GM18499 (cell line): Measurements from ENCODE around the gene MUC21.
"Not testable (repeated sequence)": the region's sequence is repeated elsewhere in the genome, so short reads cannot be mapped to it uniquely, and the experiment has no call there.

Experiments
- ATAC-seq: cut with Tn5 transposase; IDR thresholded peaks from one replicate; pipeline ENCODE4 v1.9.1; 2021; ENCODE audit warnings: moderate number of reproducible peaks; ENCODE audit not compliant: insufficient read depth, unreplicated experiment

The MUC21 gene

DNA sequence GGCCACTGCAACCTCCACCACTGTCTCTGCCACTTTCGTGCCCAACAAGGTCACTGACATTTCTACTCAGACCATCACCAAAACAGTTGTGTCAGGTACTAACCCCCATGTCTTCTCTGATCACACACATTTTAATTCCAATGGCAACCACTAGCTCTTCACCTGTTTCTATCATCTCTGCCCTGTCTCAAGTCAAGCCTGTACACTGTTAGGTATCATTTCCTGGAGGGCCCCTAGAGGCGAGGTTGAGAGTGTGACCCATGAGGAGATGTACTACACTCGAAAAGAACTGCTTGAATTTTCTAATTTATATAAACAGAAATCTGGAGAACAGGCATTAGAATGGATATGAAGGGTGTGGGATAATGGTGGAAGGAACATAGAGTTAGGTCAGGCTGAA lies 17.4 kb upstream of the MUC21 start:
- ATAC-seq: no peak

DNA sequence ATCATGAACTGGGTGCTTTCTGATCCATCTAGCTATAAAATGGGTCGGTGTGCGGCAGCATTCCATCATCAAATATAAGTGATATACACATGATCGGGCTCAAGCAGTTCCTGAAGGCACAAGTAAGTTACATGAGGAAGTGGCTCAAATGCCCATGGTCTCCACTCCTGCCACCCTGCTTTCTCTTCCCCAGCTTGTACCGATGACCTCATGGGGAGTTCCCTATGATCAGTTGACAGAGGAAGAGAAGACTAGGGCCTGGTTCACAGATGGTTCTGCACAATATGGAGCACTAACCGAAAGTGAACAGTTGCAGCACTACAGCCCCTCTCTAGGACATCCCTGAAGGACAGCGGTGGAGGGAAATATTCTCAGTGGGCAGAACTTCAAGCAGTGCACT lies 14.3 kb upstream of the MUC21 start:
- ATAC-seq: not testable (repeated sequence)

DNA sequence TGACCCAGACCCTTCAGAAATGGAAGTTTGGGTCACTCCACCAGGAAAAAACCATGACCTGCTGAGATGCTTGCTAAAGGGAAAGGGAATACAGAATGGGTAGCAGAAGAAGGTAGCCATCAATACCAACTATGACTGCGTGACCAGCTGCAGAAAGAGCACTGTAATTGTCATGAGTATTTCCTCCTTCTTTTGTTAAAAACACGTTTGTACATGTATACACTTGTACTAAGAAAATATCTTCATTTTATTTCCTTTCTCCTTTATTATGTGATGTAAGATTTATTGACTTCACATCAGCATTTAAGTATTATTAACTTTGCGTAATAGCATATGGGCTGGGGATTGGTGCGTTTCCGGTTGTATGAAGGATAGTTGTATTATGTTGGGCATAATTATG lies 12.6 kb upstream of the MUC21 start:
- ATAC-seq: no peak

DNA sequence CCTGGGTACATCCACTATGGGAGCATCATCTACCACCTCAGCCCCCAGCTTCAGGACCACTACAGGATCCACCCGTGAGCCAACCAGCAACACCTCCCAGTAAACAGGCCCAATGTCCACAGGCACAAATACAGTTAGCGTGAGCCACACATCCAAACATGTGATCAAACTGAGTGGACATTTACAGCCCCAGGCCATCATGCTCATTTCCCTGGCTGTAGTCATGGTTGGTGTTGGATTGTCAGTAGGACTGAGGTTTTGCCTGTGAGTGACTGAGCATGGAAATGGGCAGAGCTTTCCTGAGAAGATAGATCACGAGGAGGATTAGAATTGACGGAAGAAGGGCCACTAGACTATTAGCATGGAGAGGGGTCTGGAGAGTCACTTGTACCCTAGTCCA lies 10.7 kb upstream of the MUC21 start:
- ATAC-seq: no peak

DNA sequence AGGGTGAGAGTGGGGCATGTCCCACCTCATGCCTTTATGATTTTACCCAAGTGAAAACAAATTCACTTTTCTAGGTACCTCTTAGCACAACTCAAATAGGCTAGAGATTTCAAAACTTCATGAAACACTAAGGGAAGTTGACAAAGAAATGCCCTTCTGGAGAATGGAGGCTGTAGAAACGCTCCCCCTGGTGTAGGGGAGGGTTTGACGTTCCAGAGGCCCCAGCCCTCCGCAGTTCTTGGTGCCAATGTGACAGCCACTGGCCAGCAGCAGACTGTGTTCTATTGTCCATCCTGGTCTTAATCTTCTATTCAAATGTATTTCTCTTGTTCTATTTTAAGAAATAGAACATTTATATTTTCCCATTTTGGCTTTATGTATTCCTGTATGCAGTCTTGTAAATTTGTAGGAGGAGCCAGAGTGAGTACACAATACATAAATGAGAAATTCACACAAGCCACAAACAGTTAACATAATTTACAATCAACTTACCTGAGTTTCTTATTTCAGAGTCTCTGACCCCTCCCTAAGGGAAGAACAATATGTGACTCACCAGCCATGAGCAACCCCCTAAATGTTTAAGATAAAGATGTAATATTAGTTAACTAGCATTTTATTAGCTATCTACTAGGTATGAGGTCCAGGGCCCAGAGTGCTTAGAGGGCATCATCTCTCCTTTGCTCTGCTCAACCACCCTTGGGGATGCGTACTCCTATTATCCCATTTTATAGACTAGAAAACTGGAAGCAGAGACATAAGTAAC lies 8.8 kb upstream of the MUC21 start:
- ATAC-seq: no peak

DNA sequence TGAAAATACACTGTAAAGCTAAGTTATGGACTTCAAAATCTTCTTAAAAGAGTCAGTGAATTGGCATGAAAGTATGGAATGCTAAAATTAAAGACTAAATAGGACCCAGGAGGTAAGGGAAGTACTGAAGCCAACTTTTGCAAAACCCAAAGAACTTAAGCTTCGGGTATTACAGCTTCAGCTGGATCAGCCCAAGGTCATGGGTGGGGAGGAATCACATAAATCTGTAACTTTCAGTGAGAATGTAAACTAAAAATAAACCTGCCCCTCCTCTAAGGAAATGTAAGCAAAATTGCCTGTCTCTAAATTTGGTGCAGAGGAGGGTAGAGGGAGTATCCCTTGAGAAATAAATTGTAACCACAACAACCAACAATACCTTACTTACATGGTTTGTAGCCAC lies 4.4 kb upstream of the MUC21 start:
- no peak for ATAC-seq

DNA sequence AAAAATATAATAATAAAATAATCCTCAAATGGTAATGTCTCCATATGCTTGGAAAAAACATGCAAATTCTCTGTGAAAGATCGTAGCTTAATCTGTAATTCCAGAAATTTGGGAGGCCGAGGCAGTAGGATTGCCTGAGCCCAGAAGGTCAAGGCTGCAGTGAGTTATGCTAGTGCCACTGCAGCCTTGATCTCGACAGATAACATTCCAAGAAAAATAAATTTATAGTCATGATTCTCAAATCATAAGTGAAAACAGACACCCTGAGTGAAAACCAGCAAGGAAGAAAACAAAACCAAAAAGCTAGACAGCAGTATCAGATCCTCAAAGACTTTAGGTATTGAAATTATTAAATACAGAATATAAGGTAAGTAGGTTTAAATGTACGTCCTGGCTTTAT lies 3.8 kb upstream of the MUC21 start:
- no peak for ATAC-seq

DNA sequence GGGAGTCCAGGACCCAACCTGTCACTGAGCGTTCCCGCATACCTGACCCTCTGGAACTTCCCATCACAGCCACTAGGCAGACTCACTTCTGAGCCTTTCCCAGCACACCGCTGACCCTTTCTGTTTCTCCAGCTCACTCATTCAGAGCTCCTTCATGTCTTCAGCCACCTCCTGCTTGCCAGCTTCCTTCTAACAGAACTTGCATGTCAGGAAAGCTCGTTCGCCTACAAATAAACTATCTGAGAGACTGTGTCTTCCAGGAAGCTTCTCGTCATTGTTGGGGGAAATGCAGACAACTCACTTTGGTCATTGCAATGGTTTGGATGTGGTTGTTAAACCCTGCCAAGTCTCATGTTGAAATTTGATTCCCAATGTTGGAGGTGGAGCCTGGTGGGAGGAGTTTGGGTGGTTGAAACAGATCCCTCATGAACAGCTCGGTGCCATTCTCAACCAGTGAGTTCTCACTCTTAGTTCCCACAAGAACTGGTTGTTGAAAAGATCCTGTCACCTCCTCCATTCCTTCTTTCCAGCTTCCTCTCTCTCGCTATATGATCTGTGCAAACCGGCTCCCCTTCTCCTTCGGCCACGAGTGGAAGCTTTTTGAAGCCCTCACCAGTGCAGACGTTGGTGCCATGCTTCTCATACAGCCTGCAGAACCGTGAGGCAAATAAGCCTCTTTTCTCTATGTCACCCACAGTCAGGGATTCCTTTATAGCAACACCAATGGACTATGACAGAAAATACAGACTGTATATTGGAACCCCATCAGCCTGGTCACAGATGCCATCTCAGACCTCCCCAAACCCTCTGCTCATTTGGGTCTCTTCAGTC lies 1.4 kb upstream of the MUC21 start:
- no peak for ATAC-seq

DNA sequence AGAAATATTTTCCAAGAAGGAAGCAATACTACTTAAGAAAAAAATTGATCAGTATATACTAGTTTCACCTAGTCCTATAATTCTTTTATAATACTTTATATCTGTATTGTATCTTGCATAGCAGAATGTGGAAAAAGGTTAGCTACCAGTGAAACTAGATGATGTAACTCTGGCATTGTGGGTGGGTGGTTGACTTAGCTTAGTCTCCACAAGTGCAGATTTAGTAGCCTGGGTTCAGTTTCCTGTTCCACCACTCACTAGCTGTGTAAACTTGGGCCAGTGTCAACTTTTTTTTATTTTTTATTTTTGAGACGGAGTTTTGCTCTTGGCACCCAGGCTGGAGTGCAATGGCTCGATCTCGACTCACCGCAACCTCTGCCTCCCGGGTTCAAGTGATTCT lies 2.0 kb downstream of the MUC21 start:
- no peak for ATAC-seq

DNA sequence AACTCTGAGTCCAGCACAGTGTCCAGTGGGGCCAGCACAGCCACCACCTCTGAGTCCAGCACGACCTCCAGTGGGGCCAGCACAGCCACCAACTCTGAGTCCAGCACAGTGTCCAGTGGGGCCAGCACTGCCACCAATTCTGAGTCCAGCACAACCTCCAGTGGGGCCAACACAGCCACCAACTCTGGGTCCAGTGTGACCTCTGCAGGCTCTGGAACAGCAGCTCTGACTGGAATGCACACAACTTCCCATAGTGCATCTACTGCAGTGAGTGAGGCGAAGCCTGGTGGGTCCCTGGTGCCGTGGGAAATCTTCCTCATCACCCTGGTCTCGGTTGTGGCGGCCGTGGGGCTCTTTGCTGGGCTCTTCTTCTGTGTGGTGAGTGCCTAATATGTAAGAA lies 3.8 kb downstream of the MUC21 start:
- no peak for ATAC-seq

DNA sequence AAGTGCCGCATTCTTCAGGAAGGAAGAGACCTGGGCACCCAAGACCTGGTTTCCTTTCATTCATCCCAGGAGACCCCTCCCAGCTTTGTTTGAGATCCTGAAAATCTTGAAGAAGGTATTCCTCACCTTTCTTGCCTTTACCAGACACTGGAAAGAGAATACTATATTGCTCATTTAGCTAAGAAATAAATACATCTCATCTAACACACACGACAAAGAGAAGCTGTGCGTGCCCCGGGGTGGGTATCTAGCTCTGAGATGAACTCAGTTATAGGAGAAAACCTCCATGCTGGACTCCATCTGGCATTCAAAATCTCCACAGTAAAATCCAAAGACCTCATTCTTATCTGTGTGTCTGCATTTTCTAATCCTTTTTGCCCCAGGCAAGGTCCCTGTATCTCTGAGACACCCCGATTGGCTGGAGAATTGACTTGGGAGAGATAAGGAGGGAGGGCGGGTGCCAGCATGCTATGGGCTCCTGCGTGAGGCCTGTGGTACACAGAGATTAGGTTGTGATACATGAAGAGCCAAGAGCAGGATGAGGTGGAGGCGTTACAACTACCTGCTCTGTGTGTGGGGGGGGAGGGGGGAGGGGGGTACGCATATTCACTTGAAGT lies 4.8 kb downstream of the MUC21 start:
- ATAC-seq: no peak

DNA sequence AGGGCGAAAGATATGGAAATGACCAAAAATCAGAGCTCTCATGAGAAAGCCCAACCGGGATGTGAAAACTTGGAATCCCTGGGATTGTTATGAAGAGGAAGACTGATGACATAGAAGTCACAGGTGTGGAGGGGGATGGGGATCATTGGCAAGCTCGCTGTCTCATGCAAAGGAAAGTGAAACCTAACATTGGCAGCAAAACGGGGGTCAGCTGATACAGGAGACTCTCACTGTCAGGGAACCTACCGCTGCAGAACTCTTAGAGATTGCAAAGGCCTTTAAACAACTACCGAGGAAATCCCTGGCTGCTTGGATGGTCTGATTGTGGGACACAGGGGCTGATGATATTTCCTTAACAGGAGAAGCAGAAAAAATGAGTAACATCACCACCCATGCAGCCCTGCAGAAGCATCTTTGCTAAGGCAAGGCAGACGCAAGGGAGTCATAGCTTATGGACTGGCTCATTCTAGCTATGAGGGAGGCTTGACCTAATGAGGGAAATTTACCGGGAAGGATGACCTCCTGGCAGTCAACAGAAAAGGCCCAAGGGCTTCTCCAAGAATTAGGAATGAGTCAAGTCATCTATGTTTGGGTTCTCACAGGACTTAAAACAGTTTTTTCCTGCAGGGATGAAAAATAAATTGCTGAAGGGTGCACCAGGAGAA lies 7.0 kb downstream of the MUC21 start:
- no peak for ATAC-seq

DNA sequence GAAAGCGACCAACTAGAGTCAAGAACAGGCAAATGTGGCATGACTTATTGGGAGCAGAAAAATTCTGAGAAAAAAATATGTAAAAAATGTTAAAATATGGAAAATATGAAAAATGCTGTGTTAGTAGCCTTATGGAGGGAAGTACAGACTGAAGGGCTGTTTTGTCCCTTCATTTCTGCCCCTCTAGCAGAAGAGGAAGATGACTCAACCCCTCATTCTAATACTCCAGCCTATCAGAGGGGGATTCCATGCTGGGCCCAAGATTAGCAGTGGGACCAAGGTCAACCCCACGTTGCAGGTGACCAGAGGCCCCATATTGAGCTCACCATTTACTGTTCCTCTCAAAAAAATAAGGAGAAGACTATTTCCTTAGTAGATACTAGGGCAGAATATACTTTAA lies 8.4 kb downstream of the MUC21 start:
- ATAC-seq: no peak

DNA sequence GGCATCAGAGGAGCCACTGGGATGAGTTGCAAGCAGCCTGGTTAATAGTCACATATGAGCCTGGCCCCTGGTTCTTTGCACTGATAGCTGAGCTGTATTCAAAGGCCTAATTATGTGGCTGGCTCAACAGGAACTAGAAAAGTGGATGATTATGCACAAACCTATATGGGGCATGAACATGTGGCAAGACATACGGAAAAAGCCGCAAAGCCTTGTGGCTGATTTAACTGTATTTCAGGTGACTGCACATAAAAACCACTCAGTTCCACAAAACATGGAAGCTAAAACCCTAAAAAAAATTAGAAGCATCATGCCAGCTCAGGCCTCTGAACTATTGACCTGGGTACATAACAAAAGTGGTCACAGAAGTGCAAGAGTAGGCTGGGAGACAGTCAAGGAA lies 13.8 kb downstream of the MUC21 start:
- ATAC-seq: no peak

DNA sequence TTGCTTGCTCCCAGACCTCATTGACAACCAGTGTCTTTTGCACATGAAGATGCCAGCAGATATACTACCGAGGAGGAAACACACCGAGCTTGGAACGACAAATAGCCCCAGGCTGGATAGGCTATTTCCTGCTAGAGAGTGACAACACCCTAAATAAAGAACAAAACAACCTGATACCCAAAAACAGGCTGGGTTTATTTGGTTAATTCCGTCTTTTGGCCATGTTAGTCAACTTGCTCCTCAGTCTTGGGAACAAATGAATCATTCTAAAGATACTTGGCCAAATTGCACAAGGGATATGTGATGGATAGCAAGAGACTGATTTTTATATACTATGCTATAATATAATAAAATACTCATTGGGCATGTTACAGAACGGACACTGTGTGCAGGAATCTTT lies 15.3 kb downstream of the MUC21 start:
- ATAC-seq: no peak

DNA sequence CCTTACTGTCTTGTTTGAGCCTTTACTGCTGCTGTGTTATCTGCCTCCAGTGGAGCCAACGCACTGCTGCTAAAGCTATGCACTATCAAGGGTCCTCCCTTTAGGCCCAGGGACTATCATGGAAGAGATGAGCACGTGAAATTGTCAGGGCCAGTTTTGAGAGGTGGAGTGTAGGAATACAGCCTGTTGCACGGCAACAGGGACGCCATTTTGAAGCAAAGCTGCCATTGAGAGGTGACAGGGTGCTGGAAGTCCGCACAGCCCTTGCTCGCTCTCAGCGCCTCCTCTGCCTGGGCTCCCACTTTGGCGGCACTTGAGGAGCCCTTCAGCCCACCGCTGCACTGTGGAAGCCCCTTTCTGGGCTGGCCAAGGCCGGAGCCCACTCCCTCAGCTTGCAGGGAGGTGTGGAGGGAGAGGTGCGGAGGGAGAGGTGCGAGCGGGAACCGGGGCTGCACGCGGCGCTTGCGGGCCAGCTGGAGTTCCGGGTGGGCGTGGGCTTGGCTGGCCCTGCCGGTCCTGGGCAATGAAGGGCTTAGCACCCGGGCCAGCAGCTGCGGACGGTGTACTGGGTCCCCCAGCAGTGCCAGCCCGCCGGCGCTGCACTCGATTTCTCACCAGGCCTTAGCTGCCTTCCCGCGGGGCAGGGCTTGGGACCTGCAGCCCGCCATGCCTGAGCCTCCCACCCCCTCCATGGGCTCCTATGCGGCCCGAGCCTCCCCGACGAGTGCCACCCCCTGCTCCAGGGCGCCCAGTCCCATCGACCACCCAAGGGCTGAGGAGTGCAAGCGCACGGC lies 16.7 kb downstream of the MUC21 start:
- ATAC-seq: not testable (repeated sequence)

DNA sequence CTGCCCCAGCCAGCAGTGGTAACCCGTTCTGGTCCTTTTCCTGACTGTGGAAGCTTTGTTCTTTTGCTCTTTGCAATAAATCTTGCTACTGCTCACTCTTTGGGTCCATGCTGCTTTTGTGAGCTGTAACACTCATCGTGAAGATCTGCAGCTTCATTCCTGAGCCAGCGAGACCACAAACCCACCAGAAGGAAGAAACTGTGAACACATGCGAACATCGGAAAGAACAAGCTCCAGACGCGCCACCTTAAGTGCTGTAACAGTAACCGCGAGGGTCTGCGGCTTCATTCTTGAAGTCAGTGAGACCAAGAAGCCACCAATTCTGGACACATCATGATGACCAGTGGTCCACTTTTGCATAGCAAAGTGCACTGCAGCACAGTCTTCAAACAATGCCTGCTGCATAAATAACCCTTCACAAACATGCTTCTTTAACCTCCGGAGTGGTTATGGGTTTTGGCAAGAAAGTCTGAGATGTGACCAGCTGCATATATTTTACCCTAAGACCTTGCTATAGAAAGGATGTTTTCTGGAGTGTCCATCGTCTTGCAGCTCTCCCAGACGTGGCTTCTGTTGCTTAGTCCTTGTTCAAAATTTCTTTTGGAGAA lies 17.9 kb downstream of the MUC21 start:
- ATAC-seq: no peak

DNA sequence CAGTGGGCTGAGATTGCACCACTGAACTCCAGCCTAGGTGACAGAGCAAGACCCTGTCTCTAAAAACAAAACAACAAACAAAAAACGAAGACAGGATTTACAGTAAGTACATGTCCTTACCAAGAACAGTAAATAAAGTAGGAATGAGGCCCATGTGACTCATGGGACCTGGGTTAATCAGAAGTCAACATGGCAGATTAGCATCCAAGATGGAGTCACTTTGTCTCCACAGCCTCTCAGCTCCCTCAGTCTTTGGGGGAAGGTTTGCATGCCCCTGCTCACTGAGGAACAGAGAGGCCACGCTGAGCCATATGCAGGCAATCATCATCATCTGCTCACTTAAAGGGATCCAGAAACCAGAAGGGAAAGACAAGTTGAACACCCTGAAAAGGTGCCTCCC lies 19.0 kb downstream of the MUC21 start:
- no peak for ATAC-seq

DNA sequence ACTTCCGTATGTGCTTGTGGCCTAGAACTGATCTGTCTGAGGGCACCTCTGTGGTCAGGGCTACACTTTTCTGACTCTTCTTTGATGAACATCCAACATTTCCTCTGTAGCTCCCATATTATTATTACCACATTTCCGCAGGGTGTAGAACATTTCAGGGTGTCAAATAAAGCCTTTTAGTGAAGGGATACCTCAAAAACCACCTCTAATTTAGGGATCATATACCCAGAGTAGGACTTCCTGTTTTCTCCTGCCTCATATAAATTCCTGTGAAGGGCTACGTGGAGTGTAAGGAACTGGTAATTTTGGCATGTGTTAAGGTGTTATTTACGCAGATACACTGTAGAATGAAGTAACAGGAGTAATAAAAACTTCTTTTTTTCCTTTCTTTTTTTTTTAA lies 21.3 kb downstream of the MUC21 start:
- no peak for ATAC-seq
